Measurements from ENCODE around the gene SPON1. TPM values are rescaled to one million over a fixed set of nuclear protein-coding genes. Genes with fewer than 3 reads are reported as not detected.

The SPON1 gene
- total and polyA plus RNA-seq, 10 of the 15 experiments (the other 5 are each of a cell fraction or from before 2014, with no cell fraction given): 0.13 to 1.1 (median 0.18) TPM; not detected in 5

DNA sequence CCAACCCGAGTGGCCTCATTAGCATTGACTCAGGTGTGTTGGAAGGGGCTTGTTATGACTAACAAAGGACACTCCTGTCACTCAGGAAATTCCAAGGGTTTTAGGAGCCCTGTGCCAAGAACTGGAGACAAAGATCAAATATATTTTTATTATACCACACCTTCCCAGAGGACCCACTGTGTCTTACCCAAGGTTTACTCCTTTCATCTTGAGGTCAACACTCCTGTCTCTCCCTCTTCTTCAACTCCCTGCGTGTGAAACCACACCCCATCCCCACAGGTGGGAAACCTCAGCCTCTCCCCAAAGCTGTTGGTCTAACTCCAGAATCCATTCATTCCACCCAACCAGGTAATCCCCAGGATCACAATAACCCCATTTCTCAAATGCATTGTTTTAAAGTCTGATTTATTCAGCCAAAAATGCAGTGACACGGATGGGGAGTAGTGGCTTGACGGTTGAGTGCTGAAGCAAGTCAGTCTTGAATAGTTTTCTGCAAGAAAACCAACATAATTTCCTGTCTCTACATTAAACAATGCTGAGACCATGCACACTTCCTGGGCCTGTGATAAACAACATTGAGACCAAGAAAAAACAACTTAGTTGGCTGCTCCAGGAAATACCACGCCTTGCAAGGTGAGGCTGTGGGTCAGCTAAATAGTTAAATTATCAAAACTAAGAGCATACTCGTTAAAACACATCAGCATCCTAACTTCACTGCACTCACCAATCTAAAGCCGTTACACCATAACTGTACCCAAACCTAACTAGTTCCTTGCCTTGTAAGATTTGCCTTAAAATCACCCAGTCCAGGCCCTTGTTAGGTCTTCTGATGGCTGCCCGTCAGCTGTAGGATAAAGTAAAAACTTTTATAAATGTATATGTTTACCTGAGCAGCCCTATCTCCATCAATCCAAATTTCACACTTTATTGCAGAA is 38.5 kb upstream of the SPON1 start:
- H3K4me2 ChIP-seq (ENCODE audit: control insufficient read depth, insufficient read depth): no peak overlapping the region
- ChIA-PET RAD21 (ENCODE audit: unreplicated experiment) (no interaction called here), POLR2A (no interaction called here), CTCF (no interaction called here), SMC1A (ENCODE audit: uncharacterized antibody, unreplicated experiment) (no interaction called here)
- no peak overlapping the region for H3K9ac ChIP-seq (ENCODE audit: control insufficient read depth, insufficient read depth, low read length)
- H3K79me2 ChIP-seq (ENCODE audit: control insufficient read depth, insufficient read depth, low read length): no peaks in the 10 kb centered on the region
- intact Hi-C loops (cut with micrococcal nuclease; ENCODE audit: unreplicated experiment) (no loop called here), in situ Hi-C loops (cut with MboI) (no loop called here)
- no peak overlapping the region for H3K4me3 ChIP-seq
- no peaks in the 10 kb centered on the region for H3K36me3 ChIP-seq (ENCODE audit: control insufficient read depth in 2 of 2, insufficient read depth in 2 of 2, low read length in 1 of 2)
- no TSS peak for BruUV-seq (replicated peaks)
- ATAC-seq (peak; percentile 45; the same call in 2 of the 3 replicates), DNase-seq (ENCODE audit: low read depth, low spot score) (peak; percentile 2), FAIRE-seq (peak; percentile 66)
- H2AFZ ChIP-seq (ENCODE audit: control insufficient read depth, low read depth, low read length): no peak overlapping the region
- no peaks in the 10 kb centered on the region for H3K9me3 ChIP-seq (replicated peaks; ENCODE audit: control insufficient read depth, insufficient read depth, low read length)
- H3K4me1 ChIP-seq (ENCODE audit: control insufficient read depth, insufficient read depth, low read length): no peaks in the 10 kb centered on the region
- H4K20me1 ChIP-seq (ENCODE audit: control insufficient read depth, insufficient read depth): no peaks in the 10 kb centered on the region
- no peak overlapping the region for H3K27ac ChIP-seq (ENCODE audit: control insufficient read depth, insufficient read depth)
- H3K27me3 ChIP-seq (replicated peaks in 1 of 2; ENCODE audit: control insufficient read depth in 2 of 2, insufficient read depth in 2 of 2, low read length in 1 of 2): no peaks in the 10 kb centered on the region
- WGBS (ENCODE audit: insufficient coverage, insufficient replicate concordance, low lambda C conversion rate, missing lambda C conversion rate): under 1% methylated on average over 8 of the region's 8 CpGs
- TF ChIP-seq MTA3 (IDR thresholded peaks at IDR 0.05; ENCODE audit: borderline replicate concordance, low read length): no peak
- TF ChIP-seq, protein P1, sequence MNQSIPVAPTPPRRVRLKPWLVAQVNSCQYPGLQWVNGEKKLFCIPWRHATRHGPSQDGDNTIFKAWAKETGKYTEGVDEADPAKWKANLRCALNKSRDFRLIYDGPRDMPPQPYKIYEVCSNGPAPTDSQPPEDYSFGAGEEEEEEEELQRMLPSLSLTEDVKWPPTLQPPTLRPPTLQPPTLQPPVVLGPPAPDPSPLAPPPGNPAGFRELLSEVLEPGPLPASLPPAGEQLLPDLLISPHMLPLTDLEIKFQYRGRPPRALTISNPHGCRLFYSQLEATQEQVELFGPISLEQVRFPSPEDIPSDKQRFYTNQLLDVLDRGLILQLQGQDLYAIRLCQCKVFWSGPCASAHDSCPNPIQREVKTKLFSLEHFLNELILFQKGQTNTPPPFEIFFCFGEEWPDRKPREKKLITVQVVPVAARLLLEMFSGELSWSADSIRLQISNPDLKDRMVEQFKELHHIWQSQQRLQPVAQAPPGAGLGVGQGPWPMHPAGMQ (IDR thresholded peaks at IDR 0.05; ENCODE audit: borderline replicate concordance): no peak
- no peak for TF ChIP-seq NFXL1 (IDR thresholded peaks at IDR 0.05; ENCODE audit: borderline replicate concordance)
- no peak for TF ChIP-seq TCF3 (IDR thresholded peaks at IDR 0.05; ENCODE audit: borderline replicate concordance, insufficient read depth, low read depth, low read length)
- no peak for TF ChIP-seq IRF4 (IDR thresholded peaks at IDR 0.05; ENCODE audit: low read depth, low read length)
- TF ChIP-seq, protein P2, sequence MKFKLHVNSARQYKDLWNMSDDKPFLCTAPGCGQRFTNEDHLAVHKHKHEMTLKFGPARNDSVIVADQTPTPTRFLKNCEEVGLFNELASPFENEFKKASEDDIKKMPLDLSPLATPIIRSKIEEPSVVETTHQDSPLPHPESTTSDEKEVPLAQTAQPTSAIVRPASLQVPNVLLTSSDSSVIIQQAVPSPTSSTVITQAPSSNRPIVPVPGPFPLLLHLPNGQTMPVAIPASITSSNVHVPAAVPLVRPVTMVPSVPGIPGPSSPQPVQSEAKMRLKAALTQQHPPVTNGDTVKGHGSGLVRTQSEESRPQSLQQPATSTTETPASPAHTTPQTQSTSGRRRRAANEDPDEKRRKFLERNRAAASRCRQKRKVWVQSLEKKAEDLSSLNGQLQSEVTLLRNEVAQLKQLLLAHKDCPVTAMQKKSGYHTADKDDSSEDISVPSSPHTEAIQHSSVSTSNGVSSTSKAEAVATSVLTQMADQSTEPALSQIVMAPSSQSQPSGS (IDR thresholded peaks at IDR 0.05; ENCODE audit: low read length): no peak
- TF ChIP-seq, protein P3, sequence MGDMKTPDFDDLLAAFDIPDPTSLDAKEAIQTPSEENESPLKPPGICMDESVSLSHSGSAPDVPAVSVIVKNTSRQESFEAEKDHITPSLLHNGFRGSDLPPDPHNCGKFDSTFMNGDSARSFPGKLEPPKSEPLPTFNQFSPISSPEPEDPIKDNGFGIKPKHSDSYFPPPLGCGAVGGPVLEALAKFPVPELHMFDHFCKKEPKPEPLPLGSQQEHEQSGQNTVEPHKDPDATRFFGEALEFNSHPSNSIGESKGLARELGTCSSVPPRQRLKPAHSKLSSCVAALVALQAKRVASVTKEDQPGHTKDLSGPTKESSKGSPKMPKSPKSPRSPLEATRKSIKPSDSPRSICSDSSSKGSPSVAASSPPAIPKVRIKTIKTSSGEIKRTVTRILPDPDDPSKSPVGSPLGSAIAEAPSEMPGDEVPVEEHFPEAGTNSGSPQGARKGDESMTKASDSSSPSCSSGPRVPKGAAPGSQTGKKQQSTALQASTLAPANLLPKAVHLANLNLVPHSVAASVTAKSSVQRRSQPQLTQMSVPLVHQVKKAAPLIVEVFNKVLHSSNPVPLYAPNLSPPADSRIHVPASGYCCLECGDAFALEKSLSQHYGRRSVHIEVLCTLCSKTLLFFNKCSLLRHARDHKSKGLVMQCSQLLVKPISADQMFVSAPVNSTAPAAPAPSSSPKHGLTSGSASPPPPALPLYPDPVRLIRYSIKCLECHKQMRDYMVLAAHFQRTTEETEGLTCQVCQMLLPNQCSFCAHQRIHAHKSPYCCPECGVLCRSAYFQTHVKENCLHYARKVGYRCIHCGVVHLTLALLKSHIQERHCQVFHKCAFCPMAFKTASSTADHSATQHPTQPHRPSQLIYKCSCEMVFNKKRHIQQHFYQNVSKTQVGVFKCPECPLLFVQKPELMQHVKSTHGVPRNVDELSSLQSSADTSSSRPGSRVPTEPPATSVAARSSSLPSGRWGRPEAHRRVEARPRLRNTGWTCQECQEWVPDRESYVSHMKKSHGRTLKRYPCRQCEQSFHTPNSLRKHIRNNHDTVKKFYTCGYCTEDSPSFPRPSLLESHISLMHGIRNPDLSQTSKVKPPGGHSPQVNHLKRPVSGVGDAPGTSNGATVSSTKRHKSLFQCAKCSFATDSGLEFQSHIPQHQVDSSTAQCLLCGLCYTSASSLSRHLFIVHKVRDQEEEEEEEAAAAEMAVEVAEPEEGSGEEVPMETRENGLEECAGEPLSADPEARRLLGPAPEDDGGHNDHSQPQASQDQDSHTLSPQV (IDR thresholded peaks at IDR 0.05): no peak
- TF ChIP-seq BCL11A (IDR thresholded peaks at IDR 0.05; ENCODE audit: low read depth, low read length): no peak
- no peak for TF ChIP-seq PML (IDR thresholded peaks at IDR 0.05; ENCODE audit: low read length)
- no peak for TF ChIP-seq MTA2 (IDR thresholded peaks at IDR 0.05; ENCODE audit: low read depth)
- TF ChIP-seq MEF2B (IDR thresholded peaks at IDR 0.05; ENCODE audit: partially characterized antibody, poor library complexity, severe bottlenecking): no peak
- TF ChIP-seq, protein P4, sequence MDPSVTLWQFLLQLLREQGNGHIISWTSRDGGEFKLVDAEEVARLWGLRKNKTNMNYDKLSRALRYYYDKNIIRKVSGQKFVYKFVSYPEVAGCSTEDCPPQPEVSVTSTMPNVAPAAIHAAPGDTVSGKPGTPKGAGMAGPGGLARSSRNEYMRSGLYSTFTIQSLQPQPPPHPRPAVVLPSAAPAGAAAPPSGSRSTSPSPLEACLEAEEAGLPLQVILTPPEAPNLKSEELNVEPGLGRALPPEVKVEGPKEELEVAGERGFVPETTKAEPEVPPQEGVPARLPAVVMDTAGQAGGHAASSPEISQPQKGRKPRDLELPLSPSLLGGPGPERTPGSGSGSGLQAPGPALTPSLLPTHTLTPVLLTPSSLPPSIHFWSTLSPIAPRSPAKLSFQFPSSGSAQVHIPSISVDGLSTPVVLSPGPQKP (IDR thresholded peaks at IDR 0.05; ENCODE audit: low read depth, low read length): no peak
- TF ChIP-seq PAX8 (IDR thresholded peaks at IDR 0.05): no peak
- TF ChIP-seq CBX5 (IDR thresholded peaks at IDR 0.05; ENCODE audit: low read depth): no peak
- no peak for TF ChIP-seq MYB (IDR thresholded peaks at IDR 0.05; ENCODE audit: borderline replicate concordance, low read depth, low read length)
- TF ChIP-seq ZZZ3 (IDR thresholded peaks at IDR 0.05; ENCODE audit: control insufficient read depth, insufficient read length, low read depth): no peak
